Calu3 (cell line): Measurements from ENCODE around the gene FMO3. TPM values are rescaled to one million over a fixed set of nuclear protein-coding genes. Genes with fewer than 3 reads are reported as not detected.

ENCODE experiments used
- BruUV-seq: library from RNA; stranded (reverse); fragments of 400-500 nt; replicated peaks from 2 replicates; lab custom pipeline; 2021; lab: Mats Ljungman, UMichigan
- CTCF ChIA-PET: fragments of 300-600 bp; sonication (Branson Sonifier 250); formaldehyde crosslinking; loops from one replicate; lab custom pipeline; 2022; ENCODE audit warnings: antibody characterized with exemption; lab: Charles Lee
- DNase-seq: peaks from one replicate; pipeline ENCODE4 v3.0.0; 2022
- H3K27ac Mint-ChIP-seq: one replicate; pipeline ENCODE4 v1.8.0; 2022; ENCODE audit warnings: mixed read lengths; ENCODE audit not compliant: unreplicated experiment
- H3K27me3 Mint-ChIP-seq: one replicate; pipeline ENCODE4 v1.8.0; 2022; ENCODE audit warnings: mixed read lengths; ENCODE audit not compliant: unreplicated experiment
- H3K36me3 Mint-ChIP-seq: one replicate; pipeline ENCODE4 v1.8.0; 2022; ENCODE audit warnings: mild to moderate bottlenecking, moderate library complexity, mixed read lengths; ENCODE audit not compliant: insufficient read depth, unreplicated experiment
- H3K4me1 Mint-ChIP-seq: one replicate; pipeline ENCODE4 v1.8.0; 2022; ENCODE audit warnings: mild to moderate bottlenecking, low read depth, mixed read lengths; ENCODE audit not compliant: unreplicated experiment
- H3K4me3 Mint-ChIP-seq: one replicate; pipeline ENCODE4 v1.8.0; 2022; ENCODE audit warnings: mild to moderate bottlenecking, low read depth, moderate library complexity, mixed read lengths; ENCODE audit not compliant: unreplicated experiment
- H3K9me3 Mint-ChIP-seq: one replicate; pipeline ENCODE4 v1.8.0; 2022; ENCODE audit warnings: low read depth, mixed read lengths; ENCODE audit not compliant: unreplicated experiment
- intact Hi-C: fragments of 100-400 bp; cut with micrococcal nuclease; formaldehyde crosslinking; loops from one replicate; pipeline ENCODE4 v1.10.0; 2022; ENCODE audit not compliant: unreplicated experiment
- total RNA-seq: library from RNA; stranded (reverse); gene quantifications from 2 replicates; pipeline ENCODE4 v1.2.3, GENCODE V29; 2022
- TF ChIP-seq, protein P1 (sequence below): fragments of 200-600 bp; IDR thresholded peaks from one replicate; pipeline ENCODE4 v1.8.0; 2022; ENCODE audit warnings: antibody characterized with exemption; ENCODE audit not compliant: unreplicated experiment

The FMO3 gene
- total RNA-seq, 1 experiment from 2014 or later = not detected

DNA sequence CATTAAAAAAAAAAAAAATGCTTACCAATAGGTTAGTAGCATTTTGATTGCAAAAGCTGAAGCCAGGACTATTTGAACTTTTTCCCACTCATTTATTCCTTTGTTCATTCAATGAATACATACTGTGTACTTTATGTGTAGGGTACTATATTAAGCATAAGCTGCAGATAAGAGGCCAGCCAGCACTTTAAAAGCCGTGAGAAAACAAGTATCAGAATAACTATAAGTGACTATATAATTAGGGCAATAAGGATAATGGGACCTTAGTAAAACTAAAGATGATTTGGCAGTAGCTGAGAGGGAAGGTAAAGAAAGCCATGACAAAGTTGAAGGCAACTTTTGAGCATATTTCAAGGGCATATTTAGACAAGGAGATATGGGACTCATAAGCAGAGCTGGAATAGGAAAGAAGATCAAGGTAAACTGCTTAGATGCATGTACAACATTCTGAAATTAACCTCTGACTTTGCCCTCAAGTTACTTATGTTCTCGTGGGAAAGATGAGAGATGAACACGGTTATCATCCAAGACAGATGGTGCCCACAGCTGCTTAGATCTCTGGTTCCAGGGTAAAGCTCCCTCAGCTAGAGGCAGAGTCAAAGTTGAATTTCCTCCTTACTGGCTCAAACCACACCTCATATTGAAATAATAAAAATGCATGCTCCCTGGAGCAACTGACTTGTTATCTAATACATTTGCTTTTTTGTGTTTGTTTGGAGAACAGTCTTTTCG is 50.4 kb downstream of the FMO3 start:
- intact Hi-C loops = no loop called here
- Mint-ChIP-seq H3K9me3 (no peaks in the 10 kb centered on the region), H3K4me1 (no peaks in the 10 kb centered on the region), H3K36me3 (no peaks in the 10 kb centered on the region), H3K4me3 (no peak overlapping the region), H3K27me3 (no peaks in the 10 kb centered on the region), H3K27ac (no peak overlapping the region)
- TF ChIP-seq, protein P1, sequence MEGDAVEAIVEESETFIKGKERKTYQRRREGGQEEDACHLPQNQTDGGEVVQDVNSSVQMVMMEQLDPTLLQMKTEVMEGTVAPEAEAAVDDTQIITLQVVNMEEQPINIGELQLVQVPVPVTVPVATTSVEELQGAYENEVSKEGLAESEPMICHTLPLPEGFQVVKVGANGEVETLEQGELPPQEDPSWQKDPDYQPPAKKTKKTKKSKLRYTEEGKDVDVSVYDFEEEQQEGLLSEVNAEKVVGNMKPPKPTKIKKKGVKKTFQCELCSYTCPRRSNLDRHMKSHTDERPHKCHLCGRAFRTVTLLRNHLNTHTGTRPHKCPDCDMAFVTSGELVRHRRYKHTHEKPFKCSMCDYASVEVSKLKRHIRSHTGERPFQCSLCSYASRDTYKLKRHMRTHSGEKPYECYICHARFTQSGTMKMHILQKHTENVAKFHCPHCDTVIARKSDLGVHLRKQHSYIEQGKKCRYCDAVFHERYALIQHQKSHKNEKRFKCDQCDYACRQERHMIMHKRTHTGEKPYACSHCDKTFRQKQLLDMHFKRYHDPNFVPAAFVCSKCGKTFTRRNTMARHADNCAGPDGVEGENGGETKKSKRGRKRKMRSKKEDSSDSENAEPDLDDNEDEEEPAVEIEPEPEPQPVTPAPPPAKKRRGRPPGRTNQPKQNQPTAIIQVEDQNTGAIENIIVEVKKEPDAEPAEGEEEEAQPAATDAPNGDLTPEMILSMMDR = no peak
- CTCF ChIA-PET = no interaction called here
- DNase-seq = no peak
- no TSS peak for BruUV-seq

DNA sequence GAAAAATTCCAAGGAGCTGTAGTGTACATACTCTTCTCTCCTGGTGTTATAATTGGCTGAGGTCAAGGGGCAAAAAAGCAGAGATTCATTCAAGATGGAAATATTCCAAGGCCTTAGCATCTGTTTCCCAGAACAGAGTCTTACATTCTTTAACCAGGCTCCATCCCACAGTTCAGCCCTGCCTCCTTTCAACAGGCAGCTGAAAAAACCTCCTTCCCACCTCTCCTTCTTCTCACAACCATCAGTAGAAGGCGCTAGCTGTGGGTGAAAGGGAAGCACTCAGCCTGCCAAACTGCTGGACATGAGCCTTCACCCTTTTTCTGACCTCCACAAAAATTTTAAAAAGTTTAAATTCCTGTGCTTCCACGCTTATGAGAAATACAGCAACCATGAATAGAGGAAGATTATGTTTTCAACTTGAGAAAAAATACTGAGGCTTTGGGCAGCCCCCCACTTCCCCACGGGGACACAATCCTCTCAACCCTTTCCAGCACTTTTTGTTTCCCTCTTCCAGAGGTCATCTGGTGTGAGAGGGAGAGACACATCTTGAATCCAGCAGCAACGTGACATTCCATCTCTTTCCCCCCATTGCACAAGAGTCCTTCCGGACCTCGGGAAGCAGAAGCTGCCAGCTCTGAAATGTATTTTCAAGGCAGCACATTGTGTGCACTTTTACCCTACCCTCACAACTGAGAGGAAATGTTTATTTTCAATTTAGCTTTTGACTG is 51.1 kb downstream of the FMO3 start:
- TF ChIP-seq, protein P1 = no peak
- Mint-ChIP-seq H3K27ac (no peak overlapping the region), H3K36me3 (no peaks in the 10 kb centered on the region), H3K9me3 (no peaks in the 10 kb centered on the region), H3K27me3 (no peaks in the 10 kb centered on the region), H3K4me3 (no peak overlapping the region), H3K4me1 (no peaks in the 10 kb centered on the region)
- intact Hi-C loops = no loop called here
- no peak for DNase-seq
- CTCF ChIA-PET = no interaction called here
- BruUV-seq = no TSS peak

DNA sequence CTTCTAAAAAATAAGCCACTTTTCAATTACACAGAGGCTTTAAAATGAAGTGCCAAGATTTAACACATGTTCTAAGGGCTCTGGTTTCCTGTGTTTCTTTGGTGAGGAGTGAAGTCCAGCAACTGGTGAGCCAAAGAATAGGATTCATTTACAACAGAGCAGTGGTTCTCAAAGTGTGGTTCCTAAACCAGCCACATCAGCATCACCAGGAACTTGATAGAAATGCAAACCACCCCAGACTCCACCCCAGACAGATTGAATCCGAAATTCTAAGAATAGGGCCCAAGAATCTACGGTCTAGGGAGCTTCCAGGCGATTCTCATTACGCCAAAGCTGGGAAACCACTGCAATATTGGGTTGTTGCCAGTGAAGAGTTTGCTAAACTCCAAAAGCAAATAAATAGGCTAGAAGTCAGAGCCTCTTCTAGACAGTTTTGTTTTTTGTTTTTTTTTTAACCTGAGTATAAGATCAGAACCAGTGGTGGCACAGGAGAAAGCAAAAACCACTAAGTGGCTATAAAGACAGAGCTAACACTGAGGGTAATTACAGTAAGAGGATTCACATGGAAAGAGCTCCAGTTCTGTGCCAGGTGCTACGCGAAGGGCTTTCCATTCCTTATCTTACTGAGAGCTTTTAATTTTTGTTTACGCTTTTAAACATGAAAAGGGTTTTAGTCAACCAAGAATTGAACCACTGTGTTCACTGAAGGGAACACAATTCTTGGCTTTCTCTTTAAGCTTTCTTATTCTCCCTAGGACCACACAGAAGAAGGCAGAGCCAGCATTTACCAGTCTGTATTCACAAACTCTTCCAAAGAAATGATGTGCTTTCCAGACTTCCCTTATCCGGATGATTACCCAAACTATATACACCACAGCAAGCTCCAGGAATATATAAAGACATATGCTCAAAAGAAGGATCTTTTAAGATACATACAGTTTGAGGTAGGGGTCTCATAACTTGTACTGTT is 52.0 kb downstream of the FMO3 start:
- H3K4me1 Mint-ChIP-seq = no peaks in the 10 kb centered on the region
- DNase-seq = no peak
- no peaks in the 10 kb centered on the region for H3K27me3 Mint-ChIP-seq
- H3K9me3 Mint-ChIP-seq = no peaks in the 10 kb centered on the region
- no peak overlapping the region for H3K27ac Mint-ChIP-seq
- TF ChIP-seq, protein P1 = no peak
- no peaks in the 10 kb centered on the region for H3K36me3 Mint-ChIP-seq
- CTCF ChIA-PET = no interaction called here
- no peak overlapping the region for H3K4me3 Mint-ChIP-seq
- BruUV-seq = no TSS peak
- intact Hi-C loops = no loop called here

DNA sequence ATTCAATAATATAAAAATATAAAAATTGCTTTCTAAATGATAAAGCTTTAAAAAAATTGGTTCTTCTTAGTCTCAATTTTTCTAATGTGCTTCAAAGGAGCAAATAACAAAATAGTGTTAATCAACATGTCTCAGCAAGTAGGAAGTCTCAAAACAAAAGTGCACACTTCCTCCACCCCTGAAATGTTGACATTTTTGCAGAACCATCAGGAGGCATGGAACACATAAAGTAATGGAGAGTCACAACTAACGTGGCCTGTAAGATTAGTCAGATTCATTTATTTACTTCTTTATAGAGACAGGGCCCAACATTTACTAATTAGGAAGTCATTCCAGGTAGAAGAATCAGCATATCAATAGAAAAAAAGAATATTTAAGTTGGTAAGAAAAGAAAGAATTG is 59.5 kb downstream of the FMO3 start:
- H3K4me3 Mint-ChIP-seq = no peak overlapping the region
- intact Hi-C loops = no loop called here
- H3K36me3 Mint-ChIP-seq = no peaks in the 10 kb centered on the region
- no peaks in the 10 kb centered on the region for H3K4me1 Mint-ChIP-seq
- H3K27me3 Mint-ChIP-seq = no peaks in the 10 kb centered on the region
- TF ChIP-seq, protein P1 = no peak
- H3K9me3 Mint-ChIP-seq = no peaks in the 10 kb centered on the region
- CTCF ChIA-PET = no interaction called here
- BruUV-seq = no TSS peak
- H3K27ac Mint-ChIP-seq = no peak overlapping the region
- no peak for DNase-seq
